Naive B cell (primary cell): Measurements from ENCODE around the gene IGSF11. TPM values are rescaled to one million over a fixed set of nuclear protein-coding genes. Genes with fewer than 3 reads are reported as not detected.
A peak's percentile ranks its signal among the peaks of the same experiment; 100 is the strongest.
"Not testable (repeated sequence)": the region's sequence is repeated elsewhere in the genome, so short reads cannot be mapped to it uniquely, and the experiment has no call there.

Source experiments
- ATAC-seq, 2 donors: fragments of 150-1000 bp; cut with Tn5 transposase; 2 replicates each; pipeline ENCODE4 v1.10.0; 2021; ENCODE audit warnings: low read depth in 2 of 2, mild to moderate bottlenecking in 2 of 2, moderate library complexity in 2 of 2
- DNase-seq: peaks from one replicate; pipeline ENCODE4 v3.0.0; 2022
- H3K27ac Mint-ChIP-seq, 6 donors: one replicate each; pipeline ENCODE4 v1.8.0; 2020 to 2022; ENCODE audit warnings: mild to moderate bottlenecking in 6 of 6, mixed read lengths in 6 of 6, moderate library complexity in 5 of 6, inconsistent platforms in 2 of 6
- H3K27me3 Mint-ChIP-seq, 3 donors: one replicate each; pipeline ENCODE4 v1.8.0; 2021 to 2022; ENCODE audit warnings: mixed read lengths in 3 of 3, mild to moderate bottlenecking in 1 of 3
- H3K36me3 Mint-ChIP-seq, 2 donors: one replicate each; pipeline ENCODE4 v1.8.0; 2020 to 2022; ENCODE audit warnings: mixed read lengths in 2 of 2, inconsistent platforms in 1 of 2, mild to moderate bottlenecking in 1 of 2
- H3K4me1 Mint-ChIP-seq, 3 donors: one replicate each; pipeline ENCODE4 v1.8.0; 2020 to 2022; ENCODE audit warnings: mixed read lengths in 3 of 3, inconsistent platforms in 1 of 3, mild to moderate bottlenecking in 1 of 3, moderate library complexity in 1 of 3
- H3K4me3 Mint-ChIP-seq, 8 donors: one replicate each; pipeline ENCODE4 v1.8.0; 2020 to 2022; ENCODE audit warnings: mild to moderate bottlenecking in 8 of 8, mixed read lengths in 8 of 8, moderate library complexity in 8 of 8, inconsistent platforms in 2 of 8
- H3K9me3 Mint-ChIP-seq, 7 donors: one replicate each; pipeline ENCODE4 v1.8.0; 2020 to 2022; ENCODE audit warnings: mixed read lengths in 7 of 7, mild to moderate bottlenecking in 5 of 7, inconsistent platforms in 2 of 7, moderate library complexity in 1 of 7
- polyA plus RNA-seq, 6 donors: library from polyadenylated mRNA; unstranded; fragments of 300-500 nt; fragmentation: Illumina TruSeq; gene quantifications; one replicate each; pipeline ENCODE4 v1.2.3, GENCODE V29; 2021; ENCODE audit warnings: low read depth in 6 of 6

The IGSF11 gene
- polyA plus RNA-seq, 6 donors from 2014 or later = not detected

DNA sequence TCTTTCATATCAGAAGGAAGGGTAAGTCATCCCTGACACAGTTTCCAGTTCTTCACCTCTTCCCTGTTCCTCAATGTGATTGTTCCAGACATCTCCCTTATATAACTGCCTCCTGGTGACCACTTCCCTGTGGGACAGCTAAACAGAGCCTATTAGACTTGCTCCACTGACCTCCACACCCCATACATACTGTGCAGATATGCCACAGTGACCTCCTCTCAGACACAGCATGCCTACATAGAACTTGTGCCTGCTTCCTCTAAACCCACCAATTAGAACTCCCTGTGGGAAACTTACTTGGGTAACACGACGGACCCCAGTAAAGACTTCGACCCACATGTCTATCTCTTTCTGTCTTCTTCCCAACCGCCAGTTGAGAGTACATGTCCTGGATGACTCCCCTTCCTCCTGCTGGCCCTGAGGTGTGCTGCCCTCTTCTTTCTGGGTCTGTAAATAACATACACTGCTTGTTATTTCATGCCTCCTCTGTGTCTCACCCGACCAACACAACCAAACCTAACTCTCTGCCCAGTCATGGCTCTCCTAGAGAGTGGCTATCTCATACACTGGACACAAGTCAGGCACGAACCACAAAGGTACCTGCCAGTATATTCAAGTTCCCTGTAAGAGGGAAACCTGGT is 53.0 kb downstream of the IGSF11 start:
- DNase-seq (no peak), ATAC-seq (no peak)
- H3K27me3 Mint-ChIP-seq = peaks cover 6 to 25% (median 8%) of the 10 kb centered on the region in 3 donors
- peak overlapping the region in 1 of 6 donors; percentile 20 for H3K27ac Mint-ChIP-seq
- H3K4me3 Mint-ChIP-seq = no peak overlapping the region
- peaks cover 0 to 4% (median 0%) of the 10 kb centered on the region in 7 donors for H3K9me3 Mint-ChIP-seq
- H3K36me3 Mint-ChIP-seq = no peaks in the 10 kb centered on the region
- H3K4me1 Mint-ChIP-seq = no peaks in the 10 kb centered on the region

GRCh38 chr3:118980832-118981231 is 53.8 kb downstream of the IGSF11 start:
- Mint-ChIP-seq H3K9me3 (peaks cover 0 to 1% (median 0%) of the 10 kb centered on the region in 7 donors), H3K27me3 (peaks cover 5 to 19% (median 6%) of the 10 kb centered on the region in 3 donors), H3K27ac (no peak overlapping the region), H3K4me3 (no peak overlapping the region), H3K36me3 (no peaks in the 10 kb centered on the region), H3K4me1 (no peaks in the 10 kb centered on the region)
- ATAC-seq = no peak
- DNase-seq = no peak

DNA sequence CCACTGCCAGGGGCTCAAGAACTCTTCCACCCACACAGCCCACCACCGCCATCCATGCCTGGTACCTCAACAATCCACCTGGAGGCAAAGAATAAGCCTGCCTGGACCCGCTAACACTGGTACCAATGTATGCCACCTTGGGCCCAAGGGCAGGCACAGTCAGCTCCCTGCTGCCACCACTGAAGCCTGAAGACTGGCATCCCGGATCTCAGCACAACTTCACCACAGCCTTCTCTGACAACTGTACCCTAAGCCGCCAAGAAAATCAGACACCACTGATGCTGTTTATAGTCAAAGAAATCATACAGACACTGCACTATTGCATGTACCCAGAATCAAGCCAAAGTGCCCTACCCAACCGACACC is 56.3 kb downstream of the IGSF11 start:
- H3K4me3 Mint-ChIP-seq = no peak overlapping the region
- ATAC-seq (no peak), DNase-seq (no peak)
- H3K36me3 Mint-ChIP-seq = no peaks in the 10 kb centered on the region
- H3K27me3 Mint-ChIP-seq = peaks cover 6 to 9% (median 6%) of the 10 kb centered on the region in 3 donors
- no peak overlapping the region for H3K27ac Mint-ChIP-seq
- H3K9me3 Mint-ChIP-seq = peaks cover 0 to 10% (median 0%) of the 10 kb centered on the region in 7 donors
- no peaks in the 10 kb centered on the region for H3K4me1 Mint-ChIP-seq

DNA sequence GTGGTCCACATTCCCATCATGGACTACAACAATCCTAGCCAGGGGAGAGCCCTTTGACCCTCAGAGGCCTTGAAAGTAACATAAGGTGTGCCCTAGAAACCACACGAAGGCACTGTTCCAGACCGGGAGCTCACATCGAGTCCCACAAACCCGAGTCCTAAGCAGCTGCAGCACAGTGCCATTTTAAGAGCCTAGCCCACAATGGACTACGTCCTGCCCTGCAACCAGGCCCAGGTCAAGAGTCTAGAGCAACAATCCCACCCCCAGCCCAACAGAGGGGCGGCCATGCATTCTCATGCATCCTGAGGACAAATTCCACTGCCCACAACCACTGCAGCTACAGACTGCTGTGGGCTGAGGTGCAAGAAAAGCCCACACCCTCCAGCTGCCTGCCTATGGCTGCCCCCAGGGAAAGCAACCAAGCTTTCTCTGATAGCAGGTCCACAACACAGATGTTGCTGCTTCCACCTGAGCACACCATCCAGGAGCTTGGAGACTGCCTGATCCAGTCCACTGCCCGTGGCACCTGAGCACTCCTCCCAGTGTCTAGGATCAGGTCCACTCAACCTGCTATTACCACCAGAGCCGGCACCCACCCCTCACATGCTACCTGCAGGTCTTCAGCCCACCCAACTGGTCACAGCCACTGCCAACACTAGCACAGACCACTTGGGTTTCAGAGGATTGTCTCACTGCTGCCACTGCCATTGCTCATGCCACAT is 56.8 kb downstream of the IGSF11 start:
- ATAC-seq = no peak
- H3K36me3 Mint-ChIP-seq = no peaks in the 10 kb centered on the region
- no peak overlapping the region for H3K4me3 Mint-ChIP-seq
- peaks cover 0 to 10% (median 0%) of the 10 kb centered on the region in 7 donors for H3K9me3 Mint-ChIP-seq
- H3K27ac Mint-ChIP-seq = no peak overlapping the region
- peaks cover 6 to 9% (median 6%) of the 10 kb centered on the region in 3 donors for H3K27me3 Mint-ChIP-seq
- DNase-seq = no peak
- no peaks in the 10 kb centered on the region for H3K4me1 Mint-ChIP-seq

- H3K9me3 Mint-ChIP-seq = peaks cover 0 to 10% (median 0%) of the 10 kb centered on the region in 7 donors
- ATAC-seq = no peak
Observed at GRCh38 chr3:118977118-118977517, 57.5 kb downstream of the IGSF11 start.

DNA sequence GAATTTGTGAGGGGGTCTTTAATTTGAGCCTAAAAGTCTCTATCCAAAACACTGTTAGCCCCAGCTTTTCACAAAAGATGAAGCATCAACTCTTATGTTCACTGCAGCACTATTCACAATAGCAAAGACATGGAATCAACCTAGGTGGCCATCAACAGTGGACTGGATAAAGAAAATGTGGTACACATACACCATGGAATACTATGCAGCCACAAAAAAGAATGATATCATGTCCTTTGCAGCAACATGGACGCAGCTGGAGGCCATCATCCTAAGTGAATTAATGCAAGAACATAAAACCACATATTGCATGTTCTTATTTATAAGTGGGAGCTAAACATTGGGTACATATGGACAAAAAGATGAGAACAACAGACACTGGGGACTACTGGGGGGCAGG is 59.2 kb downstream of the IGSF11 start:
- H3K9me3 Mint-ChIP-seq, ATAC-seq: not testable (repeated sequence)

More at GRCh38 chr3:118977118-118977517, 57.5 kb downstream of the IGSF11 start:
- DNase-seq = no peak
- Mint-ChIP-seq H3K27ac (no peak overlapping the region), H3K36me3 (no peaks in the 10 kb centered on the region), H3K4me1 (no peaks in the 10 kb centered on the region), H3K27me3 (peaks cover 6 to 8% (median 6%) of the 10 kb centered on the region in 3 donors), H3K4me3 (no peak overlapping the region)

GRCh38 chr3:118974356-118975097 is 60.1 kb downstream of the IGSF11 start:
- ATAC-seq (no peak), DNase-seq (no peak)
- Mint-ChIP-seq H3K9me3 (peaks cover 0 to 10% (median 0%) of the 10 kb centered on the region in 7 donors), H3K27ac (peak overlapping the region in 1 of 6 donors; percentile 38), H3K4me1 (no peaks in the 10 kb centered on the region), H3K27me3 (peaks cover 7 to 12% (median 12%) of the 10 kb centered on the region in 3 donors), H3K36me3 (no peaks in the 10 kb centered on the region), H3K4me3 (no peak overlapping the region)

More for the DNA sequence above, 59.2 kb downstream of the IGSF11 start:
- not testable (repeated sequence) for H3K27me3 Mint-ChIP-seq, H3K36me3 Mint-ChIP-seq, H3K4me3 Mint-ChIP-seq, H3K27ac Mint-ChIP-seq, DNase-seq, H3K4me1 Mint-ChIP-seq

GRCh38 chr3:118973050-118973449 is 61.6 kb downstream of the IGSF11 start:
- H3K36me3 Mint-ChIP-seq = no peaks in the 10 kb centered on the region
- H3K4me3 Mint-ChIP-seq = no peak overlapping the region
- H3K27ac Mint-ChIP-seq = no peak overlapping the region
- DNase-seq (no peak), ATAC-seq (no peak)
- peaks cover 5 to 13% (median 12%) of the 10 kb centered on the region in 3 donors for H3K27me3 Mint-ChIP-seq
- no peaks in the 10 kb centered on the region for H3K4me1 Mint-ChIP-seq
- H3K9me3 Mint-ChIP-seq = peaks cover 0 to 10% (median 0%) of the 10 kb centered on the region in 7 donors

DNA sequence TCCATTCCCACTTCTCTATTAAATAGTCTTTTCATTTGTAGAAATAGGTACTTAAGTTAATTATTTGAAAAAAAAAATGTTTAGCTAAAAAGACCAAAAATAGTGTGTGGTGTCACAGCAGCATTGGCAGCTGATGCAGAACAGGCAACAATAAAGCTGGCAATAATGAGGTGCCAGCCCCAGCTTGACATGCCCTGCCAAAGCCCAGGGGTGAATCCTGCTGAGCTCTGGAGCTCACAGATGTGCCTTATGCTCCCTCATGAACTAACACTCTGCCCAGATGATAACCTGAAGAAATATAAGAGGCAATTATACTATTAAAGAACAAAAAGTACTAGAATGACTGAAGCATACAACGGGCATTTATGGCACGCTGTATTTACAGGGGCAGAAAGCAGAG is 63.8 kb downstream of the IGSF11 start:
- Mint-ChIP-seq H3K36me3 (no peaks in the 10 kb centered on the region), H3K27me3 (peaks cover 5 to 13% (median 12%) of the 10 kb centered on the region in 3 donors), H3K9me3 (peaks cover 0 to 10% (median 0%) of the 10 kb centered on the region in 7 donors), H3K4me1 (no peaks in the 10 kb centered on the region), H3K4me3 (no peak overlapping the region), H3K27ac (no peak overlapping the region)
- DNase-seq = no peak
- ATAC-seq = no peak

DNA sequence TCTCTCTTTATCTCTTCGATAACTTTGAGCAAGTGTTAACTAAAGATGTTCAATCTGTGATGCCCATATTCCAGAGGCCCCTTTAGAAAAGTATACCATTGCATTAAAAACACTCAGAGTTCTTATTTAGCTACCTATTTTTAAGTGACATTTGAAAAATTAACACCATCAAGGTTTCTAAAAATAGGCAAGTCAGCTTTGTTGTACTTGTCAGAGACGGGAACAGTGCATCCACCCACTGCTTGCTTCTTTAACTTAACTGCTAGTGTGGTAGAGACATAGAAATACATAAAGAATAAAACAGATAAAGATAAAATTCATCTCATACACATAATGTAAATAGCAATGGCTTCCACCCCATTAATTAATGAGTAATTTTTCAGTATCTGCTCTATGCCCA is 66.0 kb downstream of the IGSF11 start:
- Mint-ChIP-seq H3K4me1 (no peaks in the 10 kb centered on the region), H3K27me3 (peaks cover 5 to 13% (median 6%) of the 10 kb centered on the region in 3 donors), H3K4me3 (no peak overlapping the region), H3K36me3 (no peaks in the 10 kb centered on the region), H3K9me3 (no peaks in the 10 kb centered on the region), H3K27ac (no peak overlapping the region)
- ATAC-seq (no peak), DNase-seq (no peak)

DNA sequence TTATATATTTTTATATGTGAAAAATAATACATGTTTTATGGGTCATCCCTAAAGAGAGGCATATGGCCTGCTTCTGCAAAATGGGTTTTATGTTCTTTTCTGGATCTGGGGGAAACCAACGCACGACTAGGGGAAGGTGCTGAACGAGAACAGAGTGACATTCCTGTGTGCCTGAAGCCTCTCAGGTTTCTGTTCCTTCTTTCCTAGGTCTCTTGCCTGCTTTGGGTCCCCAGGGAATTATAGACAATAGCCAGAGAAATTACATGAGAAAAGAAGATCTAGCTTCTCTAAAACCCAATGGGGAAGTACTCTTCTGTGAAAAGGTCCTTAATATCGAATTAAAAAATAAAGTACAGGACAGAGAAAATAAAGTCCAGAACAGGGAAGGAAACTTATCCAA is 66.5 kb downstream of the IGSF11 start:
- no peak overlapping the region for H3K4me3 Mint-ChIP-seq
- H3K9me3 Mint-ChIP-seq = no peaks in the 10 kb centered on the region
- DNase-seq = no peak
- H3K27me3 Mint-ChIP-seq = peaks cover 5 to 13% (median 6%) of the 10 kb centered on the region in 3 donors
- H3K27ac Mint-ChIP-seq = no peak overlapping the region
- H3K4me1 Mint-ChIP-seq = no peaks in the 10 kb centered on the region
- no peaks in the 10 kb centered on the region for H3K36me3 Mint-ChIP-seq
- no peak for ATAC-seq

DNA sequence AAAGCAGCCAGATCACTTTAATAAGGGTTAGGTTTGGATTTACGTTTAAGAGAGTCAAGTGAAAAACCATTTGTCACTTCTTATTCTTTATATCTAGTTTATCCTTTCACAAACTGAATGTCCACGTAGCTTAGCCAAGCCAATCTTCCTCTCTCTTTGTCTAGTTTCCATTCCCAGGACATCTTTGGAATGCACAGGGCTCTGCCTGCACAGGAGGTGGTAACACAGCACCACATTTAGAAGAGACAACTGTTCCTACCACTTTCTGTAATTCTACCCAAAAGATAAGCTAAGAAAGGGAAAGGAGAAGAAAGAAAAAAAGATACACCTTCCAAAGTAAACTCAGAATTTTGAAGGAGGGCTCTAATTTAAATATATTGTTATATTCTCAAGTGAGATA is 67.9 kb downstream of the IGSF11 start:
- Mint-ChIP-seq H3K4me1 (no peaks in the 10 kb centered on the region), H3K27me3 (peaks cover 5 to 13% (median 6%) of the 10 kb centered on the region in 3 donors), H3K36me3 (no peaks in the 10 kb centered on the region), H3K27ac (no peak overlapping the region), H3K4me3 (no peak overlapping the region), H3K9me3 (no peaks in the 10 kb centered on the region)
- no peak for ATAC-seq
- no peak for DNase-seq

DNA sequence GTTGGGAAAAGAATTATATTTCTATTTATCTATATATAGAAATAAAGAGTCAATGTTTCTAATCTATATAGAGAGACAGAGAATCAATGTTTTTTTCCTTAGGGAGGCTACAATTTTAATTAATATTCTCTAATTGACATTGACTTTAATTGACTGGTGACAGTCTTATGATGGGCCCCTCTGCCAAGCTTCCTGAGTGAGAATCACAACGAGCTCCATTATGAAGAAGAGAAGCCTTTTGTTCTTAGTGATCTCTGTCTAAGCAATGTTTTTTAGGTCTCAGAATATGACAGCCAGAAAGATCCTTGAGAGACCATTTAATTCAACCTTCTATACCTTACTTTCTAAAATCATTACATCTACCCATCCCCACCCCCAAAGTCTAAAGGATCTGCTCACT is 70.9 kb downstream of the IGSF11 start:
- DNase-seq = no peak
- Mint-ChIP-seq H3K27me3 (peaks cover 0 to 8% (median 0%) of the 10 kb centered on the region in 3 donors), H3K4me3 (no peak overlapping the region), H3K36me3 (no peaks in the 10 kb centered on the region), H3K4me1 (no peaks in the 10 kb centered on the region), H3K9me3 (no peaks in the 10 kb centered on the region), H3K27ac (no peak overlapping the region)
- ATAC-seq = no peak
